Central memory CD8-positive, alpha-beta T cell (primary cell): ENCODE data around the gene GPC4.
A peak's percentile ranks its signal among the peaks of the same experiment; 100 is the strongest.

Source experiments
- ATAC-seq: fragments of 150-1000 bp; cut with Tn5 transposase; replicated peaks from 2 replicates; pipeline ENCODE4 v1.10.0; 2022; ENCODE audit warnings: mild to moderate bottlenecking, moderate FRiP score, moderate number of reproducible peaks; ENCODE audit not compliant: poor library complexity, severe bottlenecking; ENCODE audit errors: extremely low read depth
- DNase-seq, 2 donors: peaks; one replicate each; pipeline ENCODE4 v3.0.0; 2021; ENCODE audit warnings: low spot score in 2 of 2
- H3K27ac Mint-ChIP-seq: one replicate; pipeline ENCODE4 v1.8.0; 2022; ENCODE audit warnings: low read depth, mild to moderate bottlenecking, moderate library complexity, mixed read lengths
- H3K27me3 Mint-ChIP-seq: one replicate; pipeline ENCODE4 v1.8.0; 2022; ENCODE audit warnings: mixed read lengths
- H3K36me3 Mint-ChIP-seq: one replicate; pipeline ENCODE4 v1.8.0; 2022; ENCODE audit warnings: mild to moderate bottlenecking, moderate library complexity, mixed read lengths; ENCODE audit not compliant: insufficient read depth
- H3K4me1 Mint-ChIP-seq: one replicate; pipeline ENCODE4 v1.8.0; 2022; ENCODE audit warnings: mixed read lengths
- H3K4me3 Mint-ChIP-seq: one replicate; pipeline ENCODE4 v1.8.0; 2022; ENCODE audit warnings: mild to moderate bottlenecking, moderate library complexity, mixed read lengths
- H3K9me3 Mint-ChIP-seq: one replicate; pipeline ENCODE4 v1.8.0; 2022; ENCODE audit warnings: mixed read lengths

GPC4 gene

DNA sequence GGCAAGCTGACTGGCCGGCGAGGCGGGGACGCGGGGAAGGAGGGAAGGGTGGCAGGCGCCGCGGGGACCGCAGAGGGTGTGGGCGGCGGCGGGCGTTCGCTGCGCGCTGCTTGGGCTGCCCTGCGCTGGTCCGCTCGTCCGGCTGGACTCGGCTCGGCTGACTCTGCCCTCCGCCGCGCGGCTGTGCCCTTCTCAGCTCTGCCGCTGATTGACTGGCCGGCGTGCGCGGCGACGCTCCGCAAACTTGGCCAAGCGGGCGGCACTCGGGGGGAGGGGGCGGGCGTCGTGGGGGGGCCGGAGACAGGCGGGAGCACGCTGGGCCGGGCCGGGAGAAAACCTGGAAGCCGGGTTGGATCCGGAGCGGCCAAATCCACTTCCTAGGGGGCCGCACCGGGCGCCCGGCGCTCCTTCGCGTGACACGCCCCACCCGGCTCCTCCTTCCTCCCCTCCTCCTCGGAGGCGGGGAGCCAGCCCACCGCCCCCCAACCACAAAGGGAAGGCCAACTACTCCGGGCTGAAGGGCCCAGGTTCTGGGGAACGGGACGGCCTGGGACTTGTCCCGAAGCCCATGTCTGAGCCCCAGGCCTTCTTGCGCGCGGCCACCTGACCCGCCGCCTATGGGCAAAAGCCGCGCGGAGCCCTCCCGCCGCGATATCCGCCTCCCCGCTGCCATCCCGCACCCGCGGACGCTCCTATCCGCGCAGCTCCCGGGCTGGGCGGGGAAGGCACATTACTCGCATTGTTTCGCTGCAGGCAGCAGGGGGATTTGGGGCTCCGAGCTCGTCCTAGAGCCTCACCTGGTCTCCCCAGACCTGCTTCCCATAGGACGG lies at the start of gene GPC4:
Gene GPC4, minus strand, starts transcription at position 214 of the 830 bp plus-strand sequence. CDS start 524 bp downstream, outside the sequence.
- Mint-ChIP-seq H3K27ac (no peak within 1 kb of the TSS), H3K36me3 (no peaks in the 10 kb centered on the region), H3K4me1 (no peaks in the 10 kb centered on the region), H3K27me3 (peaks cover 16% of the 10 kb centered on the region), H3K9me3 (no peaks in the 10 kb centered on the region), H3K4me3 (peak within 1 kb of the TSS; percentile 20)
- DNase-seq = no peak
- ATAC-seq = no peak

- Mint-ChIP-seq H3K27me3 (no peaks in the 10 kb centered on the region), H3K27ac (no peak overlapping the region), H3K4me3 (no peak overlapping the region), H3K36me3 (no peaks in the 10 kb centered on the region), H3K9me3 (no peaks in the 10 kb centered on the region), H3K4me1 (no peaks in the 10 kb centered on the region)
- no peak for DNase-seq
- no peak for ATAC-seq
Observed at GRCh38 chrX:133461231-133461630, 45.9 kb upstream of the GPC4 start.

- no peak for ATAC-seq
- DNase-seq = no peak
- H3K9me3 Mint-ChIP-seq = no peaks in the 10 kb centered on the region
Observed at GRCh38 chrX:133454924-133455323, 39.6 kb upstream of the GPC4 start.

GRCh38 chrX:133454491-133454914 lies 39.2 kb upstream of the GPC4 start:
- no peak overlapping the region for H3K4me3 Mint-ChIP-seq
- no peak for DNase-seq
- no peaks in the 10 kb centered on the region for H3K27me3 Mint-ChIP-seq
- no peaks in the 10 kb centered on the region for H3K9me3 Mint-ChIP-seq
- no peak for ATAC-seq
- H3K36me3 Mint-ChIP-seq = no peaks in the 10 kb centered on the region
- no peak overlapping the region for H3K27ac Mint-ChIP-seq
- no peaks in the 10 kb centered on the region for H3K4me1 Mint-ChIP-seq

More at GRCh38 chrX:133454924-133455323, 39.6 kb upstream of the GPC4 start:
- no peaks in the 10 kb centered on the region for H3K27me3 Mint-ChIP-seq
- H3K4me3 Mint-ChIP-seq = no peak overlapping the region
- H3K27ac Mint-ChIP-seq = no peak overlapping the region
- H3K4me1 Mint-ChIP-seq = no peaks in the 10 kb centered on the region
- H3K36me3 Mint-ChIP-seq = no peaks in the 10 kb centered on the region

DNA sequence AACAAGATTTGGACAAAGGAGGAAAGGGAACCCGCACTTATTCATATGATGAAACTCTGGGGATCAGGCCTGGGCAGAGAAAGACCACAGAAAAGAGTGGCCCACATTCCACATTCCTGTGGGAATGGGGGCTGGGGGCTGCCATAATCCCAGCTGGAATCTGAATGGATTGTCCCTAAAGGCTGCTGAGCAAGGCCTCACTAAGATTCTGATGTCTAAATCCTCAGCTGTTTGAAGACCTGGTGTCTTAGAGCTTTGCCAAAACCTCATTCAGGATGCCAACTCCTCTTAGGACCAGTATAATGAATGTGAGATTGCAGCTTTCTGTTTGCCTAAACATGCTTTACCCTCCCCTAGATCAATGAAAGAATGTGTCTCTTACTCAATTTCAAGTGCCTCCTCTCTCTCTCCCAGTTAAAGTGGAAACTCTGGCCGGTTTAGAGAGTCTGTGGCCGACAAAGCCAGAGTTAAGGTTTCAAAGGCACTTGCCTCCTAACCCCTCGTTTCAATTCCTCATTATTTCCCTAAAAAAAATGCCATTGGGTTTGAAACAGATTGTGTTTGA lies 33.3 kb upstream of the GPC4 start:
- Mint-ChIP-seq H3K36me3 (no peaks in the 10 kb centered on the region), H3K4me3 (no peak overlapping the region), H3K27ac (no peak overlapping the region), H3K27me3 (no peaks in the 10 kb centered on the region), H3K4me1 (peaks cover 8% of the 10 kb centered on the region), H3K9me3 (no peaks in the 10 kb centered on the region)
- DNase-seq (no peak), ATAC-seq (no peak)

DNA sequence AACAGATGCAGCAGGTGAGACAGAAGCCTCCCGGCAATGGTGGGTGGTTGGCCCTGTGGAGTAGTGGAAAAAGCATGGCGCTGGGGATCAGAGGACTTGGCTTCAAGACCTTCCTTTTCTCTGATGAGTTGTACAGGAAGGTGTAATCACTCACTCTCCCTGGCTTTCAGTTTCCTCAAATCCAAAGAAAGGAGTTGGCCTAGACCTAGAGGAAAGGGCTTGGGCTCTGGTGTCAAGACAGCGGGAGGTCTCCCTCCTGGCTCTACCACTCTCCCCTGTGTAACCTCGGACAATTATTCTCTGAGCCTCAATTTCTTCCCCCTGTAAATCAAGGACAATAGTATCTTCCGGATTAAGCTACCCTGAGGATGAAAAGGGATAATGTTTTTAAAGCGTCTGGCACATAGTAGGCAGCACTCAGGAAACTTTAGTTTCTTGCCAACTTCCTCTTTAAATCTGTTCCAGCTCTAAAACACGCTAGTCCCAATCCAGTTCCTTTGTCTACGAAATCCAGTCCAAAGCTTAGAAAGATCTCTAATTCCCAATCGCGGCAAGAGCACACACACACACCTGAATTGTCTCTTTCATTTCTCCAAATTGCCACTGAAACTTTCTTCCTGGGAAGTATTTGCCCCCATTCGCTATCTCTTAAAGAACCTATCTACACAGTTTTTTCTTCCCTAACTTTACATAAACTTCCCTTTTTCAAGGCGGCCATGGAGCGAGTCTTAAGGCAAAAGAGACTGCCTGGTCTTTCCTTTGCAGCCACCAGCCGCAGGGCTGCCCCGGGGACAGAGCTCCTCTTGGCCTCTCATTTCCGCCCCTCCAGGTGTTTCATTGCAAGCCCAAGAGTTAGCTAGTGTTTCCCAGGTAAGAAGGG lies 29.9 kb upstream of the GPC4 start:
- no peak overlapping the region for H3K4me3 Mint-ChIP-seq
- H3K27me3 Mint-ChIP-seq = no peaks in the 10 kb centered on the region
- H3K4me1 Mint-ChIP-seq = peaks cover 8% of the 10 kb centered on the region
- ATAC-seq (no peak), DNase-seq (no peak)
- no peaks in the 10 kb centered on the region for H3K9me3 Mint-ChIP-seq
- H3K36me3 Mint-ChIP-seq = no peaks in the 10 kb centered on the region
- H3K27ac Mint-ChIP-seq = no peak overlapping the region

DNA sequence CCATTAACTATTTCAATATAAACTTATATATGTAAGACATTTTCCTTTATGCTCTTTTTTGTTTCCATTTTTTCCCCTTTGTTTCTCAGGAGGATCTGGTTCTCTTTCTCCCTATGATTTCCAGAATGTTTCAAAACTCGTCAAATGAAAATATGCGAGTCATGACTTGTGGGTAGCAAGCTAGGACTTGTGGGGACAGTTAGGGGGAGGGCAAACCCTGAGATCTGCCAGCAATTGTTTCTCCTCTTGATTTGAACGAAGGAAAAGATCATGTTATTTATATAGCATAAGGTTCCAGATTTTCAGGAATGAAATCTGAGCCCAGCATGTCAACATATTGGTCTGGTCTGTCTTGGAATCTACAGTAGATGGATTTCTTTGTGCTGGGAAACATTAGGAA lies 28.9 kb upstream of the GPC4 start:
- ATAC-seq (no peak), DNase-seq (no peak)
- Mint-ChIP-seq H3K9me3 (no peaks in the 10 kb centered on the region), H3K4me1 (peaks cover 8% of the 10 kb centered on the region), H3K27me3 (no peaks in the 10 kb centered on the region), H3K4me3 (no peak overlapping the region), H3K36me3 (no peaks in the 10 kb centered on the region), H3K27ac (no peak overlapping the region)

DNA sequence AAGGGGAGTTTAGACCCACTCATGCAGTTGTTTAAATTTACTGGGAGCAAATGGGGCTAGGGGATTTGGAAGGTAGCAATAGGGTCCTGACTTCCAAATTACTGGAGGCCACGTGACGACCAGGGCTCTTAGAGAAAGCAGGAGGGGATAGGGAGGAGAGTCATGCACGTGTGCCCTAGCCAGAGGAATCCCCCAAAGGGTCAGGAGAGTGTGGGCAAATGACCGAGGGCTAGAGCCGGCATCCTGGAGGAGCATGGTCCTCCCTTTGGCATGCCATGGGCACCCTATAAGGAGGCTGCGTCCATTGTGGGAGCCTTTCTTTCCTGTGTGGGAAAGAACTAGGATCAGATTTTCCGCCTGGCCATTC lies 25.5 kb upstream of the GPC4 start:
- no peak for DNase-seq
- H3K27ac Mint-ChIP-seq = no peak overlapping the region
- H3K9me3 Mint-ChIP-seq = no peaks in the 10 kb centered on the region
- no peaks in the 10 kb centered on the region for H3K27me3 Mint-ChIP-seq
- peaks cover 8% of the 10 kb centered on the region for H3K4me1 Mint-ChIP-seq
- no peaks in the 10 kb centered on the region for H3K36me3 Mint-ChIP-seq
- no peak for ATAC-seq
- no peak overlapping the region for H3K4me3 Mint-ChIP-seq

- Mint-ChIP-seq H3K4me3 (no peak overlapping the region), H3K27me3 (no peaks in the 10 kb centered on the region), H3K4me1 (peaks cover 2% of the 10 kb centered on the region), H3K36me3 (no peaks in the 10 kb centered on the region), H3K9me3 (no peaks in the 10 kb centered on the region), H3K27ac (no peak overlapping the region)
- DNase-seq = no peak
- ATAC-seq = no peak
Observed at GRCh38 chrX:133440081-133440796, 24.9 kb upstream of the GPC4 start.

DNA sequence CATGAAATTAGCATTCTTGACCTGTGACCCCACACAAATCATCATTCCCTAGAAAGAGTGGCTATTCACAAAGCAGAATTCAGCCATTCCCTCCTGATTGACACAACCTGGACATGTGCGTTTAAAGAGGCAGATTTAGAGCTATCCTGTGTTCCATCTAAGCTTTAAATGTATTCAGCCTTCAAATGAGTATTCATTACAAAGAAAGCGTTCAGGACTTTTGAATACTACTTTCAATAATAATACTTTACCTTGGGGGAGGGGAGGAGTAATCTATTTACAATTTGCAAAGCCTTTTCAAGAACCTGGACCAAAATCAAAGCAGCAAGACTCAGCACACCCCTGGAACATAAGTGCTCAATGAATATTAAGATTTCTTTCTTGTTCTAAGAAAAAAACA lies 22.5 kb upstream of the GPC4 start:
- ATAC-seq = no peak
- Mint-ChIP-seq H3K4me3 (no peak overlapping the region), H3K27ac (no peak overlapping the region), H3K27me3 (no peaks in the 10 kb centered on the region), H3K9me3 (no peaks in the 10 kb centered on the region), H3K4me1 (no peaks in the 10 kb centered on the region), H3K36me3 (no peaks in the 10 kb centered on the region)
- DNase-seq = no peak

- Mint-ChIP-seq H3K4me1 (no peaks in the 10 kb centered on the region), H3K9me3 (no peaks in the 10 kb centered on the region), H3K27me3 (no peaks in the 10 kb centered on the region), H3K36me3 (no peaks in the 10 kb centered on the region), H3K4me3 (no peak overlapping the region), H3K27ac (no peak overlapping the region)
- DNase-seq = no peak
- ATAC-seq = no peak
Observed at GRCh38 chrX:133437356-133437755, 22.1 kb upstream of the GPC4 start.

DNA sequence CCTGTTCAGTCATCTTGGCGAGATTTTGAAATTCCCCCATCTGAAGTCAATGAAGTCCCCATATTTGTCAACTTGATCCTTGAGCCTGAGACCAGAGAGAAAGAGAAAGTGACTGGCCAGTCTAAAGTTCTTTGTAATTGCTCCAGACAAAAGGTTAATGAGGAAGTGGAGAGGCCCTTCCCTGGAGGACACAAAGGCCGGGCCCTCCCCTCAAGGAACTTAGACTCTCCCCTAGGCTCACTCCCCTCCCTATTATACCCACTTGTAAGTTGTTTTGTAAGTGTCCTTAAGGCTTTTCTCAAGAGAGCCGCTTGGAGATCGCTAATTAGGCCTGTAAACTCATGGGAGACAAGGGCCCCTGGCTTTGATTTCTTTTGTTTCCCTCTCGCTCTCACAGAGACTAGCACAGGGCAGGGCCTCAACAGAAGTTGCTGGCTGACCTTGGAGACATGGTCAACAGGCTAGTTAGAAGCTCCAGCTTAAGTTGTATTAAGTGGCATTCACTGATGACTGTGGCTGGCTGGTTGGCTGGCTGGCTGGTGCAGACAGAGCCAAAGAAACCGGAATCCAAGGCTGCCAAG lies 20.3 kb upstream of the GPC4 start:
- Mint-ChIP-seq H3K4me1 (no peaks in the 10 kb centered on the region), H3K27ac (no peak overlapping the region), H3K27me3 (no peaks in the 10 kb centered on the region), H3K36me3 (no peaks in the 10 kb centered on the region), H3K9me3 (no peaks in the 10 kb centered on the region), H3K4me3 (no peak overlapping the region)
- DNase-seq (no peak), ATAC-seq (no peak)
